ENCODE data around the gene SMARCC1.

Gene SMARCC1

GRCh38 chr3:47542471-47543173 is 239.1 kb downstream of the SMARCC1 start:
- no peak for DNase-seq (ENCODE audit: low read depth in 3 of 3)

- no peak for DNase-seq (ENCODE audit: low read depth in 3 of 3)
Observed at GRCh38 chr3:47541583-47542108, 240.0 kb downstream of the SMARCC1 start.

- no peak for DNase-seq (ENCODE audit: low read depth in 3 of 3)
Observed at GRCh38 chr3:47540281-47540680, 241.4 kb downstream of the SMARCC1 start.

DNA sequence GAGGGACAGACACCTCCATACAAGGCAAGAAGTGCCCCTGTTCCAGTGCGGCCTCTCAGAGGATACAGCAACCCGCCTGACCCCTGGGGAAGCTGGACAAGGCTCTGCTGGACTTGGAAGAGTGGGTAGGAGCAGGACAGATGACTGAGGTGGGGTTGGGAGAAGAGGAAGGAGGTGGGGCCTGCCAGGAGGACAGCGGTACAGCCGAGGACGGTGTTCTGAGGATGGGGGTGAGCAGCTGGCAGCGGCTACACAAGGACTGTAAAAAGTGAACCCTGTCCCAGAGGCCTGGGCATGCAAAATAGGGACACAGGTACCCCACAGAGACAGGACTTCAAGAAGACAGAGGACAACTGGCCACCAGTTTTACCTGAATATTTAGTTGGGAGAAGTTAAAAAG is 244.7 kb downstream of the SMARCC1 start:
- DNase-seq (ENCODE audit: low read depth in 3 of 3), result no peak

DNA sequence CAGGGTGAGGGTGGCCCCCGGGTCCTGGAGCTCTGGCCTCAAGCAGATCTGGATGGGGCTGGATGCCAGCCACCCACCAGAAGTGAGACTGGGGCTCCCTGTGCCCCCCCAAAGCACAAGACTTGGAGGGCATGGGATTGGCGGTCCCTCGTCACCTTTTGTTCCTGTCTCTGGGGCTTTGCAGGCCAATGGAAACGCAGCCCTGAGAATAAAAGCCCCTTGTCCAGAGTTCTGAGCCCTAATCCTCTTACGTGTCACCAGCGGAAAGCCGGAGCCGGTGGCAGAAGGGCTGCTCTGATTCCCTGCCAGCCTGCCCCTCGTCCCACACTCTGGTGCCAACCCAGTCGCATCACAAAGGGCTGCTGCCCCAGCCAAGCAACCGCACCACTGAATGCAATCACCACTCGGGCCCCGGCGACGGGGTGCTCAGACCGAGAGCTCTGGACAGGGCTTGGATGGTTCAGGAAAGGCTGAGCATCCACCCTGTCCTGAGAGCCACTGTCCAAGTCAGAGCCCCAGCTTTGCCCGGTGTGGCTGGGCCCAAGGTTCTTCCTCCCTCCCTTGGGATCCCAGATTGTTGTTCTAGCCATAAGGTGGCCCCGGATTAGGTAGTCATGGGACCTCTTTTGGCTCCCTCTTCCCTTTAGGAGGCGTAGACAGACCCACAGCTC is 245.3 kb downstream of the SMARCC1 start:
- no peak for DNase-seq (ENCODE audit: low read depth in 3 of 3)

All from stimulated activated CD4-positive, alpha-beta T cell treated with anti-CD3 and anti-CD28 coated beads, TNF-alpha, amount 100 ng/mL, for 48 hours (primary cell).